Activated naive CD4-positive, alpha-beta T cell treated with anti-CD3 and anti-CD28 coated beads, Interleukin-2, amount 50 U/mL, for 24 hours (primary cell): ENCODE measurements around the gene PNKP.

Experiments
- H3K27ac Mint-ChIP-seq: one replicate; pipeline ENCODE4 v1.8.0; 2021; ENCODE audit warnings: mild to moderate bottlenecking, mixed read lengths
- H3K27me3 Mint-ChIP-seq: one replicate; pipeline ENCODE4 v1.8.0; 2021; ENCODE audit warnings: mixed read lengths
- H3K36me3 Mint-ChIP-seq: one replicate; pipeline ENCODE4 v1.8.0; 2021; ENCODE audit warnings: mixed read lengths
- H3K4me1 Mint-ChIP-seq: one replicate; pipeline ENCODE4 v1.8.0; 2021; ENCODE audit warnings: mixed read lengths
- H3K4me3 Mint-ChIP-seq: one replicate; pipeline ENCODE4 v1.8.0; 2021; ENCODE audit warnings: mild to moderate bottlenecking, mixed read lengths
- H3K9me3 Mint-ChIP-seq: one replicate; pipeline ENCODE4 v1.8.0; 2021; ENCODE audit warnings: mixed read lengths

PNKP gene

GRCh38 chr19:49859682-49860335, 7.6 kb downstream of the PNKP start:
- peaks cover 7% of the 10 kb centered on the region for H3K36me3 Mint-ChIP-seq
- H3K27me3 Mint-ChIP-seq = no peaks in the 10 kb centered on the region
- H3K27ac Mint-ChIP-seq = no peak overlapping the region
- H3K4me1 Mint-ChIP-seq = peaks cover 13% of the 10 kb centered on the region
- no peaks in the 10 kb centered on the region for H3K9me3 Mint-ChIP-seq
- H3K4me3 Mint-ChIP-seq = no peak overlapping the region

GRCh38 chr19:49858088-49858985, 9.0 kb downstream of the PNKP start:
- Mint-ChIP-seq H3K9me3 (no peaks in the 10 kb centered on the region), H3K27me3 (no peaks in the 10 kb centered on the region), H3K27ac (no peak overlapping the region), H3K36me3 (peaks cover 3% of the 10 kb centered on the region), H3K4me1 (peaks cover 7% of the 10 kb centered on the region), H3K4me3 (no peak overlapping the region)

- H3K27me3 Mint-ChIP-seq = no peaks in the 10 kb centered on the region
- no peaks in the 10 kb centered on the region for H3K36me3 Mint-ChIP-seq
- H3K9me3 Mint-ChIP-seq = no peaks in the 10 kb centered on the region
- H3K27ac Mint-ChIP-seq = no peak overlapping the region
- peaks cover 10% of the 10 kb centered on the region for H3K4me1 Mint-ChIP-seq
- H3K4me3 Mint-ChIP-seq = no peak overlapping the region
Measured at GRCh38 chr19:49857838-49858087, 9.6 kb downstream of the PNKP start.

- Mint-ChIP-seq H3K36me3 (no peaks in the 10 kb centered on the region), H3K4me1 (peaks cover 15% of the 10 kb centered on the region), H3K4me3 (no peak overlapping the region), H3K9me3 (no peaks in the 10 kb centered on the region), H3K27ac (no peak overlapping the region), H3K27me3 (no peaks in the 10 kb centered on the region)
Measured at GRCh38 chr19:49857061-49857837, 10.1 kb downstream of the PNKP start.

GRCh38 chr19:49856574-49857021, 10.8 kb downstream of the PNKP start:
- H3K4me1 Mint-ChIP-seq = peaks cover 19% of the 10 kb centered on the region
- no peak overlapping the region for H3K4me3 Mint-ChIP-seq
- no peaks in the 10 kb centered on the region for H3K9me3 Mint-ChIP-seq
- no peak overlapping the region for H3K27ac Mint-ChIP-seq
- H3K27me3 Mint-ChIP-seq = no peaks in the 10 kb centered on the region
- H3K36me3 Mint-ChIP-seq = no peaks in the 10 kb centered on the region

- peaks cover 19% of the 10 kb centered on the region for H3K4me1 Mint-ChIP-seq
- peak overlapping the region; percentile 41 for H3K27ac Mint-ChIP-seq
- H3K4me3 Mint-ChIP-seq = no peak overlapping the region
- no peaks in the 10 kb centered on the region for H3K36me3 Mint-ChIP-seq
- no peaks in the 10 kb centered on the region for H3K27me3 Mint-ChIP-seq
- H3K9me3 Mint-ChIP-seq = no peaks in the 10 kb centered on the region
Measured at GRCh38 chr19:49855676-49856573, 11.5 kb downstream of the PNKP start.

- Mint-ChIP-seq H3K27ac (peak overlapping the region; percentile 30), H3K9me3 (no peaks in the 10 kb centered on the region), H3K27me3 (no peaks in the 10 kb centered on the region), H3K36me3 (no peaks in the 10 kb centered on the region), H3K4me1 (peaks cover 19% of the 10 kb centered on the region), H3K4me3 (no peak overlapping the region)
Measured at GRCh38 chr19:49855277-49855675, 12.1 kb downstream of the PNKP start.

- Mint-ChIP-seq H3K27me3 (no peaks in the 10 kb centered on the region), H3K27ac (peak overlapping the region; percentile 30), H3K4me3 (no peak overlapping the region), H3K9me3 (no peaks in the 10 kb centered on the region), H3K36me3 (no peaks in the 10 kb centered on the region), H3K4me1 (peaks cover 26% of the 10 kb centered on the region)
Measured at GRCh38 chr19:49854378-49855263, 12.8 kb downstream of the PNKP start.

GRCh38 chr19:49853852-49854377, 13.5 kb downstream of the PNKP start:
- Mint-ChIP-seq H3K4me1 (peaks cover 30% of the 10 kb centered on the region), H3K36me3 (no peaks in the 10 kb centered on the region), H3K4me3 (peak overlapping the region; percentile 11), H3K9me3 (peaks cover 4% of the 10 kb centered on the region), H3K27ac (no peak overlapping the region), H3K27me3 (no peaks in the 10 kb centered on the region)

GRCh38 chr19:49852631-49853126, 14.7 kb downstream of the PNKP start:
- Mint-ChIP-seq H3K36me3 (no peaks in the 10 kb centered on the region), H3K27me3 (no peaks in the 10 kb centered on the region), H3K4me3 (peak overlapping the region; percentile 87), H3K27ac (peak overlapping the region; percentile 79), H3K4me1 (peaks cover 39% of the 10 kb centered on the region), H3K9me3 (peaks cover 5% of the 10 kb centered on the region)

GRCh38 chr19:49851456-49852259, 15.7 kb downstream of the PNKP start:
- Mint-ChIP-seq H3K4me1 (peaks cover 39% of the 10 kb centered on the region), H3K27me3 (no peaks in the 10 kb centered on the region), H3K9me3 (peaks cover 5% of the 10 kb centered on the region), H3K4me3 (peak overlapping the region; percentile 87), H3K27ac (peak overlapping the region; percentile 79), H3K36me3 (no peaks in the 10 kb centered on the region)

- H3K27ac Mint-ChIP-seq = peak within 1 kb of the TSS; percentile 93
- H3K9me3 Mint-ChIP-seq = peaks cover 5% of the 10 kb centered on the region
- H3K27me3 Mint-ChIP-seq = no peaks in the 10 kb centered on the region
- no peaks in the 10 kb centered on the region for H3K36me3 Mint-ChIP-seq
- peaks cover 39% of the 10 kb centered on the region for H3K4me1 Mint-ChIP-seq
- peak within 1 kb of the TSS; percentile 90 for H3K4me3 Mint-ChIP-seq
Measured at GRCh38 chr19:49850487-49851342, 16.7 kb downstream of the PNKP start, which contains the start of gene PTOV1. PTOV1 (plus strand) TSS chr19:49851159.

- Mint-ChIP-seq H3K27ac (peak overlapping the region; percentile 93), H3K27me3 (no peaks in the 10 kb centered on the region), H3K4me1 (peaks cover 39% of the 10 kb centered on the region), H3K36me3 (no peaks in the 10 kb centered on the region), H3K9me3 (peaks cover 5% of the 10 kb centered on the region), H3K4me3 (peak overlapping the region; percentile 90)
Measured at GRCh38 chr19:49850221-49850486, 17.2 kb downstream of the PNKP start.
